ENCODE measurements around the gene PTK6.

PTK6 gene

GRCh38 chr20:63505723-63506122 lies 31.5 kb downstream of the PTK6 start:
- no peak for DNase-seq

- no peak for DNase-seq
Measured at GRCh38 chr20:63505281-63505680, 31.9 kb downstream of the PTK6 start.

- DNase-seq: no peak
Measured at GRCh38 chr20:63504642-63505041, 32.5 kb downstream of the PTK6 start.

GRCh38 chr20:63503524-63503923 lies 33.7 kb downstream of the PTK6 start:
- no peak for DNase-seq

- DNase-seq: no peak
Measured at GRCh38 chr20:63502671-63503172, 34.5 kb downstream of the PTK6 start.

GRCh38 chr20:63501818-63502670 lies 35.1 kb downstream of the PTK6 start:
- DNase-seq: no peak

GRCh38 chr20:63500902-63501817 lies 36.0 kb downstream of the PTK6 start:
- no peak for DNase-seq

GRCh38 chr20:63500151-63500901 lies 36.9 kb downstream of the PTK6 start:
- DNase-seq: no peak

- no peak for DNase-seq
Measured at GRCh38 chr20:63499338-63499969, 37.7 kb downstream of the PTK6 start.

GRCh38 chr20:63498960-63499337 lies 38.2 kb downstream of the PTK6 start, which contains the start of gene EEF1A2:
TSS of gene EEF1A2 (minus strand) at chr20:63499083. CDS start at chr20:63497763, 1,320 bp downstream.
- DNase-seq: peak in 3 of 4 experiments; percentile 13 to 65 (median 51)

- DNase-seq: no peak
Measured at GRCh38 chr20:63497946-63498935, 38.9 kb downstream of the PTK6 start.

GRCh38 chr20:63497138-63497945 lies 39.8 kb downstream of the PTK6 start:
- no peak for DNase-seq

- DNase-seq: no peak
Measured at GRCh38 chr20:63496596-63497120, 40.5 kb downstream of the PTK6 start.

GRCh38 chr20:63495741-63496595 lies 41.2 kb downstream of the PTK6 start:
- peak; percentile 67 to 87 (median 81) for DNase-seq

GRCh38 chr20:63495167-63495720 lies 41.9 kb downstream of the PTK6 start:
- no peak for DNase-seq

GRCh38 chr20:63494420-63495166 lies 42.6 kb downstream of the PTK6 start:
- no peak for DNase-seq

- no peak for DNase-seq
Measured at GRCh38 chr20:63494084-63494419, 43.1 kb downstream of the PTK6 start.
